Ovary (tissue), 3 donors: ENCODE results near the gene CTSG.
"Not testable (repeated sequence)": the region's sequence is repeated elsewhere in the genome, so short reads cannot be mapped to it uniquely, and the experiment has no call there.

Source experiments
- CTCF ChIP-seq, 3 donors: fragments of 450-650 bp in 2 of 3; fragments of 200-600 bp in 1 of 3; IDR thresholded peaks; one replicate each; pipeline versions ENCODE4 v1.5.1 to v1.8.0; 2016 to 2022; ENCODE audit warnings: antibody characterized with exemption in 3 of 3, mild to moderate bottlenecking in 1 of 3
- EP300 ChIP-seq: sonication (generic); formaldehyde crosslinking; IDR thresholded peaks from one replicate; pipeline ENCODE4 v1.6.1; 2017; ENCODE audit warnings: antibody characterized with exemption
- POLR2A ChIP-seq: fragments of 450-650 bp; IDR thresholded peaks from one replicate; pipeline ENCODE4 v1.6.1; 2017; ENCODE audit warnings: antibody characterized with exemption, mild to moderate bottlenecking, moderate library complexity
- donor health status: DM: no; HTN: no; CAD: no.

- TF ChIP-seq CTCF (IDR thresholded peaks at IDR 0.05); POLR2A; EP300: not testable (repeated sequence)
These were observed 27.0 kb downstream of the CTSG start for GRCh38 chr14:24549064-24549463.
